ENCODE results near the gene LY6G5C. TPM values are rescaled to one million over a fixed set of nuclear protein-coding genes. Genes with fewer than 3 reads are reported as not detected.

Gene LY6G5C
- polyA plus RNA-seq, 1 donor (not counting 4 experiments of a cell fraction or from before 2014, with no cell fraction given): 0.58 TPM

DNA sequence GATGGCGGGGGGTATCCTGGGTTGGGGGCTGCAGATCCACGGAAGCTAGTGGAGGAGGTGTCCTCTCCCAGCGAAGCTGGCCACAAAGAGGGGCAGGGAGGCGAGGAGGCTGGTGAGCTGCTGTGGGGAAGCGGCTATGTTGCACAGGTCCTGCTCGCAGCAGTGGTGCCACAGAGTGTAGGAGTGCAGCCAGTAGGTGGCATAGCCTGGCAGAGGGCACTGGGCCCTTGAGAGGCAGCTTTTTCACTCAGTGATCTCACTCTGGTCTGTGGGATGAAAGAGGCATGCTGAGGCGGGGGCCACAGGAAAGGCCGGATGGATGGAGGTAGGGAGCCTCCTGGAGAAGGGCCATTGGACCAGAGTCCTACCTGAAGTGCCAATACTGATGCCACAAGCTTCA is 31.4 kb upstream of the LY6G5C start:
- H3K4me1 ChIP-seq (ENCODE audit: control insufficient read depth, extremely low read depth, insufficient read depth, low read length): peaks cover 22% of the 10 kb centered on the region
- dilution Hi-C loops (cut with MboI; ENCODE audit: extremely low pct_ligation_motif_present, low sequenced_read_pairs): no loop called here
- no peak for DNase-seq (ENCODE audit: low read depth, low spot score)

DNA sequence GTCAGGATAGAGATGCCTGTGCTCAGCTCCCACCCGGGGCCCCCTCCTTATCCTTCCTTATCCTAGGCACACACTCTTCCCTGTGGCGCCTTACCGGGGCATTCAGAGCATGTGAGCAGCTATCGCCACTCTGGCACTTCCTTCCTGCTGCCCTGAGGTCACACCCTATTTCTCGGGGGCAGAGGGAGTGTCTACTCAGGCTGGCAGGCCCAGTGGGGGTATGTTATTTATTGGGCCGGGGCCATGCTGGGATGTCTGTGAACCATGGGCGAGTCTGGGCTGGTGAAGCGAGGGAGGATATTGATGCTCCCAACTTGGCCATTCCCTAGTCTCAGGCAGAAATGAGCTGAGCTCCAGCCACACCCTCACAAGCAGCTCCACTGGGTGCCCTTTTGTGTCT is 30.4 kb upstream of the LY6G5C start:
- no peaks in the 10 kb centered on the region for H3K36me3 ChIP-seq (ENCODE audit: control insufficient read depth in 2 of 2, extremely low read depth in 1 of 2, insufficient read depth in 2 of 2, low read length in 2 of 2)
- dilution Hi-C loops (cut with MboI; ENCODE audit: extremely low pct_ligation_motif_present, low sequenced_read_pairs): no loop called here
- no peak overlapping the region for H3K27ac ChIP-seq (ENCODE audit: control insufficient read depth, insufficient read depth, low read length)
- no peaks in the 10 kb centered on the region for H3K9me1 ChIP-seq (ENCODE audit: control insufficient read depth, extremely low read depth, insufficient read depth, low read length)
- FAIRE-seq: peak; percentile 69
- no peaks in the 10 kb centered on the region for H3K27me3 ChIP-seq (ENCODE audit: control insufficient read depth, extremely low read depth, insufficient read depth, low read length)
- peak overlapping the region in 1 of 3 experiments; percentile 7 for H3K4me3 ChIP-seq (ENCODE audit: control insufficient read depth in 2 of 3, extremely low read depth in 1 of 3, insufficient read depth in 2 of 3, low read depth in 1 of 3, low read length in 3 of 3)
- peak overlapping the region; percentile 62 for H2AFZ ChIP-seq (ENCODE audit: control insufficient read depth, low read length)
- H4K20me1 ChIP-seq (ENCODE audit: control insufficient read depth, extremely low read depth, insufficient read depth, low read length): no peaks in the 10 kb centered on the region
- no peak overlapping the region for H3K9ac ChIP-seq (ENCODE audit: control insufficient read depth, extremely low read depth, insufficient read depth, low read length)
- H3K9me3 ChIP-seq (ENCODE audit: control insufficient read depth, low read depth, low read length): no peaks in the 10 kb centered on the region
- peak overlapping the region; percentile 69 for H3K4me2 ChIP-seq (ENCODE audit: control insufficient read depth, extremely low read depth, insufficient read depth, low read depth, low read length)
- H3K4me1 ChIP-seq (ENCODE audit: control insufficient read depth, extremely low read depth, insufficient read depth, low read length): peaks cover 20% of the 10 kb centered on the region
- no peak for TF ChIP-seq EZH2 (IDR thresholded peaks at IDR 0.05; ENCODE audit: low read length)
- TF ChIP-seq, protein P1, sequence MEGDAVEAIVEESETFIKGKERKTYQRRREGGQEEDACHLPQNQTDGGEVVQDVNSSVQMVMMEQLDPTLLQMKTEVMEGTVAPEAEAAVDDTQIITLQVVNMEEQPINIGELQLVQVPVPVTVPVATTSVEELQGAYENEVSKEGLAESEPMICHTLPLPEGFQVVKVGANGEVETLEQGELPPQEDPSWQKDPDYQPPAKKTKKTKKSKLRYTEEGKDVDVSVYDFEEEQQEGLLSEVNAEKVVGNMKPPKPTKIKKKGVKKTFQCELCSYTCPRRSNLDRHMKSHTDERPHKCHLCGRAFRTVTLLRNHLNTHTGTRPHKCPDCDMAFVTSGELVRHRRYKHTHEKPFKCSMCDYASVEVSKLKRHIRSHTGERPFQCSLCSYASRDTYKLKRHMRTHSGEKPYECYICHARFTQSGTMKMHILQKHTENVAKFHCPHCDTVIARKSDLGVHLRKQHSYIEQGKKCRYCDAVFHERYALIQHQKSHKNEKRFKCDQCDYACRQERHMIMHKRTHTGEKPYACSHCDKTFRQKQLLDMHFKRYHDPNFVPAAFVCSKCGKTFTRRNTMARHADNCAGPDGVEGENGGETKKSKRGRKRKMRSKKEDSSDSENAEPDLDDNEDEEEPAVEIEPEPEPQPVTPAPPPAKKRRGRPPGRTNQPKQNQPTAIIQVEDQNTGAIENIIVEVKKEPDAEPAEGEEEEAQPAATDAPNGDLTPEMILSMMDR (optimal IDR thresholded peaks at IDR 0.05 in 1 of 3, IDR thresholded peaks at IDR 0.05 in 1 of 3, conservative IDR thresholded peaks at IDR 0.05 in 1 of 3; ENCODE audit: extremely low read depth in 1 of 3, insufficient read depth in 2 of 3, low read length in 3 of 3): no peak
- no peak for DNase-seq (ENCODE audit: low read depth, low spot score)
- no peaks in the 10 kb centered on the region for H3K79me2 ChIP-seq (ENCODE audit: control insufficient read depth, insufficient read depth, low read length)

More for the DNA sequence above, 31.4 kb upstream of the LY6G5C start:
- H2AFZ ChIP-seq (ENCODE audit: control insufficient read depth, low read length): peak overlapping the region; percentile 83
- no peak overlapping the region for H3K9ac ChIP-seq (ENCODE audit: control insufficient read depth, extremely low read depth, insufficient read depth, low read length)
- no peaks in the 10 kb centered on the region for H4K20me1 ChIP-seq (ENCODE audit: control insufficient read depth, extremely low read depth, insufficient read depth, low read length)
- no peak overlapping the region for H3K27ac ChIP-seq (ENCODE audit: control insufficient read depth, insufficient read depth, low read length)
- H3K36me3 ChIP-seq (ENCODE audit: control insufficient read depth in 2 of 2, extremely low read depth in 1 of 2, insufficient read depth in 2 of 2, low read length in 2 of 2): no peaks in the 10 kb centered on the region
- peak overlapping the region; percentile 43 for H3K4me2 ChIP-seq (ENCODE audit: control insufficient read depth, extremely low read depth, insufficient read depth, low read depth, low read length)
- H3K9me1 ChIP-seq (ENCODE audit: control insufficient read depth, extremely low read depth, insufficient read depth, low read length): no peaks in the 10 kb centered on the region
- FAIRE-seq: no peak
- H3K27me3 ChIP-seq (ENCODE audit: control insufficient read depth, extremely low read depth, insufficient read depth, low read length): no peaks in the 10 kb centered on the region
- no peaks in the 10 kb centered on the region for H3K79me2 ChIP-seq (ENCODE audit: control insufficient read depth, insufficient read depth, low read length)
- no peaks in the 10 kb centered on the region for H3K9me3 ChIP-seq (ENCODE audit: control insufficient read depth, low read depth, low read length)
- TF ChIP-seq, protein P1 (optimal IDR thresholded peaks at IDR 0.05 in 1 of 3, IDR thresholded peaks at IDR 0.05 in 1 of 3, conservative IDR thresholded peaks at IDR 0.05 in 1 of 3; ENCODE audit: extremely low read depth in 1 of 3, insufficient read depth in 2 of 3, low read length in 3 of 3): peak; percentile 61 to 93 (median 74)
- TF ChIP-seq EZH2 (IDR thresholded peaks at IDR 0.05; ENCODE audit: low read length): no peak
- no peak overlapping the region for H3K4me3 ChIP-seq (ENCODE audit: control insufficient read depth in 2 of 3, extremely low read depth in 1 of 3, insufficient read depth in 2 of 3, low read depth in 1 of 3, low read length in 3 of 3)

Data from keratinocyte (primary cell).